GM12872 (cell line): ENCODE results near the gene ADRA2B.

Source experiments
- CTCF ChIP-seq: IDR thresholded peaks from 3 replicates; pipeline ENCODE4 v1.5.1; 2011; ENCODE audit warnings: low read depth, mild to moderate bottlenecking, low read length, moderate library complexity; ENCODE audit not compliant: insufficient read depth

Gene ADRA2B

GRCh38 chr2:96115631-96116423, 544 bp downstream of the ADRA2B start:
- TF ChIP-seq CTCF: no peak

- TF ChIP-seq CTCF: no peak
These were observed 1.3 kb downstream of the ADRA2B start for GRCh38 chr2:96114903-96115581.

GRCh38 chr2:96114546-96114902, 1.8 kb downstream of the ADRA2B start:
- TF ChIP-seq CTCF: no peak

GRCh38 chr2:96113951-96114350, 2.4 kb downstream of the ADRA2B start:
- no peak for TF ChIP-seq CTCF

- TF ChIP-seq CTCF: peak; percentile 71
These were observed 3.0 kb downstream of the ADRA2B start for GRCh38 chr2:96113367-96113677.

- no peak for TF ChIP-seq CTCF
These were observed 3.6 kb downstream of the ADRA2B start for GRCh38 chr2:96112501-96113366.

- TF ChIP-seq CTCF: 0 out of 3 replicates have a peak, but pooled peaks have one; percentile 7
These were observed 4.4 kb downstream of the ADRA2B start for GRCh38 chr2:96111823-96112500.
